ENCODE measurements around the gene MUC12. TPM values are rescaled to one million over a fixed set of nuclear protein-coding genes. Genes with fewer than 3 reads are reported as not detected.

Gene MUC12
- total and polyA plus RNA-seq, 4 donors: 0.16 TPM; not detected in 3

- H3K4me1 ChIP-seq (ENCODE audit: control insufficient read depth in 4 of 4, insufficient read depth in 4 of 4, low read length in 3 of 4): no peaks in the 10 kb centered on the region
- H3K36me3 ChIP-seq (ENCODE audit: control insufficient read depth in 4 of 4, insufficient read depth in 3 of 4, low read depth in 1 of 4, low read length in 3 of 4): no peaks in the 10 kb centered on the region
- DNase-seq (ENCODE audit: low spot score): no peak
- no peak overlapping the region for H3K4me3 ChIP-seq (ENCODE audit: low read depth in 1 of 3, low read length in 3 of 3)
- H3K27me3 ChIP-seq (ENCODE audit: control insufficient read depth in 4 of 4, insufficient read depth in 4 of 4, low read length in 3 of 4): peaks cover 0 to 3% (median 0%) of the 10 kb centered on the region in 4 donors
- H3K9me3 ChIP-seq (ENCODE audit: control insufficient read depth in 4 of 4, low read length in 3 of 4): no peaks in the 10 kb centered on the region
- 81% methylated on average over 8 of the region's 8 CpGs for WGBS
- no peak overlapping the region for H3K9ac ChIP-seq (ENCODE audit: low read depth in 1 of 2, low read length in 2 of 2)
- no peak for TF ChIP-seq ATF3 (IDR thresholded peaks at IDR 0.05)
- TF ChIP-seq REST (IDR thresholded peaks at IDR 0.05): no peak
- TF ChIP-seq YY1 (IDR thresholded peaks at IDR 0.05): no peak
- TF ChIP-seq GABPA (IDR thresholded peaks at IDR 0.05 in 1 of 2, conservative IDR thresholded peaks at IDR 0.05 in 1 of 2): no peak
- no peak for TF ChIP-seq RXRA (IDR thresholded peaks at IDR 0.05)
- no peak for TF ChIP-seq SP1 (IDR thresholded peaks at IDR 0.05)
- H3K27ac ChIP-seq (ENCODE audit: low read depth in 1 of 2, low read length in 2 of 2): no peak overlapping the region
Measured at GRCh38 chr7:101020444-101020843, 51.1 kb downstream of the MUC12 start.

- no peak overlapping the region for H3K4me3 ChIP-seq (ENCODE audit: low read depth in 1 of 3, low read length in 3 of 3)
- no peak for DNase-seq (ENCODE audit: low spot score)
- H3K27ac ChIP-seq (ENCODE audit: low read depth in 1 of 2, low read length in 2 of 2): no peak overlapping the region
- H3K9ac ChIP-seq (ENCODE audit: low read depth in 1 of 2, low read length in 2 of 2): no peak overlapping the region
- TF ChIP-seq JUND (IDR thresholded peaks at IDR 0.05) (no peak), MAX (IDR thresholded peaks at IDR 0.05) (no peak)
- no peaks in the 10 kb centered on the region for H3K27me3 ChIP-seq (ENCODE audit: control insufficient read depth in 4 of 4, insufficient read depth in 4 of 4, low read length in 3 of 4)
- 53% methylated on average over 3 of the region's 3 CpGs for WGBS
- H3K4me1 ChIP-seq (ENCODE audit: control insufficient read depth in 4 of 4, insufficient read depth in 4 of 4, low read length in 3 of 4): no peaks in the 10 kb centered on the region
- no peaks in the 10 kb centered on the region for H3K36me3 ChIP-seq (ENCODE audit: control insufficient read depth in 4 of 4, insufficient read depth in 3 of 4, low read depth in 1 of 4, low read length in 3 of 4)
- no peaks in the 10 kb centered on the region for H3K9me3 ChIP-seq (ENCODE audit: control insufficient read depth in 4 of 4, low read length in 3 of 4)
Measured at GRCh38 chr7:101021703-101022102, 52.3 kb downstream of the MUC12 start.

- H3K27me3 ChIP-seq (ENCODE audit: control insufficient read depth in 4 of 4, insufficient read depth in 4 of 4, low read length in 3 of 4): no peaks in the 10 kb centered on the region
- no peak for DNase-seq (ENCODE audit: low spot score)
- TF ChIP-seq CTCF (IDR thresholded peaks at IDR 0.05; ENCODE audit: low read depth, low read length, missing input control): no peak
- TF ChIP-seq RXRA (IDR thresholded peaks at IDR 0.05): no peak
- no peak for TF ChIP-seq YY1 (IDR thresholded peaks at IDR 0.05)
- no peak for TF ChIP-seq ZBTB33 (IDR thresholded peaks at IDR 0.05)
- no peak for TF ChIP-seq HNF4G (IDR thresholded peaks at IDR 0.05)
- no peak for TF ChIP-seq ATF3 (IDR thresholded peaks at IDR 0.05)
- no peak for TF ChIP-seq MAX (IDR thresholded peaks at IDR 0.05)
- TF ChIP-seq JUND (IDR thresholded peaks at IDR 0.05): no peak
- no peak for TF ChIP-seq TAF1 (conservative IDR thresholded peaks at IDR 0.05)
- TF ChIP-seq FOXA1 (IDR thresholded peaks at IDR 0.05): no peak
- no peak overlapping the region for H3K27ac ChIP-seq (ENCODE audit: low read depth in 1 of 2, low read length in 2 of 2)
- no peaks in the 10 kb centered on the region for H3K36me3 ChIP-seq (ENCODE audit: control insufficient read depth in 4 of 4, insufficient read depth in 3 of 4, low read depth in 1 of 4, low read length in 3 of 4)
- 84% methylated on average over 2 of the region's 2 CpGs for WGBS
- no peaks in the 10 kb centered on the region for H3K4me1 ChIP-seq (ENCODE audit: control insufficient read depth in 4 of 4, insufficient read depth in 4 of 4, low read length in 3 of 4)
- H3K4me3 ChIP-seq (ENCODE audit: low read depth in 1 of 3, low read length in 3 of 3): no peak overlapping the region
- no peaks in the 10 kb centered on the region for H3K9me3 ChIP-seq (ENCODE audit: control insufficient read depth in 4 of 4, low read length in 3 of 4)
- no peak overlapping the region for H3K9ac ChIP-seq (ENCODE audit: low read depth in 1 of 2, low read length in 2 of 2)
Measured at GRCh38 chr7:101023839-101024238, 54.5 kb downstream of the MUC12 start.

Measured in liver (tissue), 9 donors.